AG08395 (cell line): ENCODE results near the gene TDRD15.
"Not testable (repeated sequence)": the region's sequence is repeated elsewhere in the genome, so short reads cannot be mapped to it uniquely, and the experiment has no call there.

Experiments used
- DNase-seq: peaks from one replicate; pipeline ENCODE4 v3.0.0; 2012; ENCODE audit warnings: mixed read lengths, low spot score

Gene TDRD15

GRCh38 chr2:21123473-21124393 is at the start of gene TDRD15:
TSS of gene TDRD15 (plus strand) at chr2:21123968. CDS start at chr2:21137468, 13,500 bp downstream.
- no peak for DNase-seq

DNA sequence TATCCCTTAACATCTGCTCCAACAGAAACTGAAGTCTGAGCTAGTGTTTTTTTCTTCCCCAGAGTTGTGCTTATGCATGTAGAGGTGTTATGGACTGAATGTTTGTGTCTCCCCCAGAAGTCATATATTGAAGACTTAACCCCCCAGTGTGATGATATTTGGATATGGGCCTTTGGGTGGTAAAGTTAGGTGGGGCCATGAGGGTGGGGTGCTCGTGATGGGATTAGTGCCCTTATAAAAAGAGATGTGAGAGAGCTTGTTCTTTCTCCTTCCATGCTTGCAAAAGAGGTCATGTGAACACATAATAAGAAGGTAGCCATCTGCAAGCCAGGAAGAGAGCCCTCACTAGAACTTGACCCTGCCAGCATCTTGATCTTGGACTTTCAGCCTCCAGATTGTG is 45.5 kb upstream of the TDRD15 start:
- DNase-seq, result no peak

DNA sequence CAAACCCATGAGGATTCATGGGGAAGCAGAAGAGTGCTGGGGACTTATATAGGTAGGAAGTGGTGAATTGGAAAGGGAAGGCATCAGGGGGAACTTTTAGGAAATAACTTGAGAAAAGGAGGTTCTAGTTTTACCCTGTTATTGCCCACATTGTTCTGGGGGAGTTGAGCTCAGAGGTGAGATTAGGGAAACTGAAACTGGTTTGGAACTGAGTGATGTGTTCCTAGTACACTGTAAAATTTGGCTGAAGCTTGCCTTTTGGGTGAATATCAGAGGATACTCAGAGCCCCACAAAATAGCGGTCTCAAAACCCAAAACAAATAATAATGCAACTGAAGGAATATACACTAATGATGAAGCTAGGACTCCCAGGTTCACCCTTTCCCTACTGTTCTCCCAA is 40.3 kb upstream of the TDRD15 start:
- DNase-seq, result no peak

GRCh38 chr2:21084401-21084800 is 39.4 kb upstream of the TDRD15 start:
- DNase-seq, result no peak

DNA sequence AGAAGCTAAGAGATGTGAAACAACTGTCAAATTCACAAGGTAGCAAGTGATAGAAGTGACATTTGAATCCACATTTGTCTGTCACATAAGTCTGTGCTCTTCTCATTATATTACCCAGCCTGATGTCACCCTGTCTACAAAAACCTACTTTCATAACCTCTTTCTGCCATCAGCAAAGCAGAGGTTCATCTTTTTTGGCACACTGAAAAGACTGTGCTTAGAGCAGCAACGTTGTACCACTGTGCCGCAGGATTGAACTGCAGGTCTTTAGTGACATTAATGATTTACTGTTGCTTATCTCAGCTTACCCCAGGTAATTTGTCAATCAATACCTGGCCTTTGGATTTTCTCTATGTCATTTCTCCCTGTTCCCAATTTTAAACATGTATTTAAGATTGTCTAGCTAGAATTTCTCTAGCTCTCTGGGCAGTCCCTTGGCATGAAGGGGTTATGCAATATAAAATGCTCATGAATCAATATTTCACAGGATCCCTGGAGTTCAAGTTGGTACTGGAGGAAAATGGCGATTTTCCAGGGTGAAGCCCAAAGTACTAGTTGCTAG is 31.4 kb upstream of the TDRD15 start:
- DNase-seq, result no peak

DNA sequence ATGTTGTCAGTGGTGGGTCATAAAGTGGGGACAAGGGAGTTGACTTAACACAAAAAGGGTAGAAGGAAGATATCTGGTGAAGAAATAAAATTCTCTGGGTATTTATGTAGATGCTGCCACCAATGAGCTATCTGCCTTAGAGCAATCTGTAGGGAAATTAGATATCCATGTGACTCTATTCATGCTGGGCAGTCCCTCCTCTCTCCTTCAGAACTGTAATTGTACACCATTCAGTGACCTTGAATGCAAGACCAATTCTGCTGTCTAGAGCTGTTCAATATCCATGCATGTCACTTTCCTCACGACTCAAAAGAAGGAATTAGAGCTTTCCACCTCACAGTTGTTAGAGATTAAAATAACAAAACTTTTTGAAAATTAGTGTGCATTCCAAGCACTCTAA is 28.6 kb upstream of the TDRD15 start:
- no peak for DNase-seq

- DNase-seq, result no peak
These were observed 28.1 kb upstream of the TDRD15 start for GRCh38 chr2:21095714-21096113.

DNA sequence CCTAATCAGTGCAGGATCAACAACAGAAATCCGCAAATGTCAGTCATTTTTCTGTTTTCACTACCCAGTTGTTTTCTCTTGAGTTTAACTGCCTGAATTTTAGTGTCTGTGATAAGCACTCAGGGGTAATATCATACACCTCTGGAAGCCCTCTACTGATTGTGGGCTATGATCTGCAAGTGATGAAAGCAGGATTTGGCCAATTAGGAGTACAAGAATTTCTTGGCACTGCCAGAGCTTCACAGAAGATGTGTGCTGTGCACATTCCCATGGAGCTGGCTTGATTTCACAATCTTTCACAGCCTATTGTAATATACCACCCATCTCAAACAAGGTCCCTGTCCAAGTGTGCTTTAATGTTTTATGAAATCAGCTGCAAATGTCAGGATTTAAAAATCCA is 27.3 kb upstream of the TDRD15 start:
- no peak for DNase-seq

GRCh38 chr2:21097331-21097730 is 26.4 kb upstream of the TDRD15 start:
- no peak for DNase-seq

DNA sequence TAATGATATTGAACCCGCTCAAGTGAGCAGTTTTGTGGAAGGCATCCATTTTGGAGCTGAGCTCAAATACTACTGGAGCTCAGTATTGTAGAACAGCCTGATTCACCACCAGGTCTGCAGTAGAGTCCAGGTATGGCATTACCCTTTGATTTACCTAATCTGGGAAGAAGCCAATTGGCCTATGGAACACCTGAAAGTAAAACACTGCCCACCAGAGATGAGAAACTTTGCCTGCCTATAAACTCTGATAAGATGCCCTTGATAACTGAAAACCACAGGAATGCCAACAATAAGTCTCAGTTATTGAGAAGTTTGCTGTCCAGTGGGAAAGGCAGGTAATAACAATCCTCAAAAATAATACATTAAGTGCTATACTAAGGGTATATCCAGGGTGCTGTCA is 25.5 kb upstream of the TDRD15 start:
- no peak for DNase-seq

DNA sequence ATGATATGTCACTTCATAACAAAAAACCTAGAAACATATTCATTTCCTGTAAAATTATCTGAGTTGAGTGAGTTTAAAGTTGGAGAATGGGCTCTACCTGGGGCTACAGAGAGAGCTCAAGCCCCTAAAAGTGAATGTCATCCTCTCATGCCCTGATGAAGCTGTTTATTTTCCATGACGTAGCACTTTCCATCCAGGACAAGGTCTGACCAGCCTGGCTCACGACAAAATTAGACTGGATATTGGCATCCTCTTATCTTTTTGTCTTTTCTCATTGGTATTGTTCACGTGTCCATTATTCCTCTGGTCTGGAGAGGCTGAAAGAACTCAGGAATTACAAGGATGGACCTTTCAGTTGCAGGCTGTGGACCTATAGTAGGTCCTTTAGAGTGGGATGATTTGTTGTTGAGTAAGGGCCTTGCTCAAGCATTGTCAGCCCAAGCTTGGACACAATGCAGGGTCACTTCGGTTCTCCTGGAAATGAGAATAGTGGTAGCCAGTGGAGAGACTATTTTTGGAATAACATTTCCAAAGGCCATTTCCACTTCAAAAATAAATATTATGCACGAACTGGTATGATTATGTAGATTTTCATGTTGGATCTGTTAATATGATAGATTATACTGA is 24.4 kb upstream of the TDRD15 start:
- DNase-seq, result no peak

DNA sequence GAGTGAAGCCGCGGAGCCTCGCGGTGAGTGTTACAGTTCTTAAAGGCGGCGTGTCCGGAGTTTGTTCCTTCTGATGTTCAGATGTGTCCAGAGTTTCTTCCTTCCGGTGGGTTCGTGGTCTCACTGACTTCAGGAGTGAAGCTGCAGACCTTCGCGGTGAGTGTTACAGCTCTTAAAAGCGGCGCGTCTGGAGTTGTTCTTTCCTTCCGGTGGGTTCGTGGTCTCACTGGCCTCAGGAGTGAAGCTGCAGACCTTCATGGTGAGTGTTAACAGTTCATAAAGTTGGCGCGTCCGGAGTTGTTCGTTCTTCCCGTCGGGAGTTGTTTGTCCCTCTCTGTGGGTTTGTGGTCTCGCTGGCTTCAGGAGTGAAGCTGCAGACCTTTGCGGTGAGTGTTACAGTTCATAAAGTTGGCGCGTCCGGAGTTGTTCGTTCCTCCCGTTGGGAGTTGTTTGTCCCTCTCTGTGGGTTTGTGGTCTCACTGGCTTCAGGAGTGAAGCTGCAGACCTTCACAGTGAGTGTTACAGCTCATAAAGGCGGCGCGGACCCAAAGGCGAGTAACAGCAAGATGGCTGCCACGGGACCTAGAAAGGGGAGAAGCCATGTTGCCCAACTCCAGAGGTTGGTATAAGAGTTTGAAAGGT is 22.1 kb upstream of the TDRD15 start:
- DNase-seq, result not testable (repeated sequence)

GRCh38 chr2:21102356-21102755 is 21.4 kb upstream of the TDRD15 start:
- no peak for DNase-seq

DNA sequence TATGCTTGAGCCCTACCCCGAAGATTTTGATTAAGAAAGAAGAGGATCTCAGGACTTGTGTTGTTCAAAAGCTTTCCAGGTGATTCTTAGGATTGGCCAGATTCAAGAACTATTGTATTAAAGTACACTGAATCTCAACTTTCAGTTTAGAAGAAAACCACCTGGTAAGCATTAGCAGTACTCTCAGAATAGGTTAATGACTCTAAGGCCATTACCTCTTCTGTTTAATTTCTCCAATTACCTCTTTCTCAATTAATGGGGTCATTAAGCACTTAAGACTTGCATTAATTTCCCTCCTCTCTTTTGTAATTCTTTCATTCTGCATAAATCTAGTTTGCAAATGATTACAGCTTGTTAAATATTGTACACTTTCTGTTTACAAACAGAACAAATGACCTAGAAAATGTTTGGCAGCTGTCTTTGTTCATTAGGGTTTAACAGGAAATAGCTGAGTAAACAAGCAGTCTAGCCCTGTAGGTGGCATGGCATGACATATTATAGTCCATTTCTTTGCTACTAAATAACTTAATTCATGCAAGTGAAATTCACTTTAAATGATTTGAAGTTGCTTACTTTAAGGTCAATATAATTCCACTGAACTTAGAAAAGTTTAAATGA is 20.4 kb upstream of the TDRD15 start:
- no peak for DNase-seq

DNA sequence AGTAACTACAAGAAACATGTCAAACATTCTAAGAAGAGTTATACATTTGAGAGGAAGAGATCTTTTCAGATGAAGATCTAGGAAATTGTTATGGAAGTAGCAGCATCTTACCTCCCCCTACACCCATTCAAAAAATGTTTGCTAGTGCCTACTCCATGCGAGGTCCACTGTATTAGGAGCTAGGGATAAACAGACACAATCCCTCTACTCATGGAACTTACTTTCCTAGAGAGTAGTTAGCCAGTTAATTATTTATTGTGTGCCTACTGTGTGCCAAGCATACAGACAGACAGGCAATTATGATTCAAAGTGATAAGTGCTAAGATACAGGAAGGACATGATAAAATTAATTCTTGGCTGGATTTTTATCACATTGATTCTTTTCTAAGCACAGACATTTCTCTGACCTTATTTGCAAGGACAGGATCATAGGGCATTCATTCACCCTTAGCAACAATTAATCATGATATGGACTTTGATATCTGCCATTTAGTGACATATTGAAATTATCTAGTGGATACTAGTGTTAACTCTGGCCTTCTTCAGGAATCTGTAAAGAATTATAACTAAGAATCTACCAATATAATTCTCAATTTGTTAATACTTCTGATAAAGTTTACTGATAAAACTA is 19.6 kb upstream of the TDRD15 start:
- DNase-seq, result no peak

- no peak for DNase-seq
These were observed 12.8 kb upstream of the TDRD15 start for GRCh38 chr2:21111012-21111411.

DNA sequence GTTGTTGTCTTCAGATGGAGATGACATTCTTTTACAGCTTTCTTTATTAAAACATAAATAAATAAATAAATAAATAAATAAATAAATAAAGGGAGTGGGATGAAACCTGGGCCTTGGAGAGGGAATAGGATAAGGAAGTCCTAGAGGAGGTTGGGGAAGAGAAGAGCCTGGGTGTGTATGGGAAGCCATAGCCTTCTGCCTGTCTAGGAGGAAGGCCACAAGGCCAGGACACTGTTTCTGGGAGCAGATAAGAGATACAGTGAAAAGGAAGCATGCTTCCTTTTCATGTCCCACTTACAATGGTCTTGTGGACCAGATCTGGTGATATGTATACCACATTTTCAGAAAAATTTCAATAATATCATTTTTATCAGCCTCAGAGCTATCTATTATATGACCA is 6.1 kb upstream of the TDRD15 start:
- no peak for DNase-seq

- DNase-seq, result peak; percentile 2
These were observed 5.4 kb upstream of the TDRD15 start for GRCh38 chr2:21118302-21118920.

DNA sequence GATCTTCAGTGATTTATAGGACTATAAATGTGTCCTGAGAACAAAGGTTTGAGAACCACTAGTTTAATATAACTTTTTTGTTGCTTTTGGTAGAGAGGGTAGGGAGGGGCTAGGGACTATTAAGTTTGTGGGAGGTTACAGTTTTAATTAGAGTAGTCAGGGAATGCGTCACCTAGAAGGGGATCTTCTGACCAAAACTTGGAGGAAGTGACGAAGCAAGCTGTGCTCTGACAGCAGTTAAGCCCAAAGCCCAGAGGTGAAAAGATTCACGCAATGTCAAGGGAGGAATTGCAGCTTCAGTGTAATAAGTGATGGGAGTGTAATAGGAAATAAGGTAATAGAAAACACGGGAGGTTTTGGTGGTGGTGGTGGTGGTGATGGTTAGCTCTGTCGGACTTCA is 8.1 kb downstream of the TDRD15 start:
- no peak for DNase-seq

DNA sequence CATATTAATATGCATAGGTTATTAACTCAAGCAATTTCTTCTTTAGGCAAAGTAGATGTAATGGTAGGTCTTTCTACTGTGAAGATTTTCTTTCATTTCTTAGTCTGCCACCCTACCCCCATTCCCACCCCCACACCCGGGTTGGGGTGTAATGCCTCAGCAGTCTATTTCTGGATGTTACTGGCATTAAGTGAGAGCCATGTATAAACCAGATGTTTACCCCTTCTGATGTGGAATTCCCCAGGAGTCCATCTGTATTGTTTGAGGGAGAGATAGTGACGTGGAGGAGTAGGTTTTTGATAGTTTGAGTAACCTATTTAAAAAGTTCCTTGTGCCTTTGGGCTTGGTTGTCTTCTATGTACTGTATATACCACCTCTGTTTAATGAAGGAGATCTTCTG is 11.8 kb downstream of the TDRD15 start:
- no peak for DNase-seq

GRCh38 chr2:21142149-21142548 is 18.4 kb downstream of the TDRD15 start:
- no peak for DNase-seq
